B cell (primary cell): ENCODE measurements around the gene HOXD4. TPM values are rescaled to one million over a fixed set of nuclear protein-coding genes. Genes with fewer than 3 reads are reported as not detected.

Experiments
- ATAC-seq: fragments of 200-7000 bp; cut with Tn5 transposase; one replicate; pipeline ENCODE4 v1.10.0; 2021; ENCODE audit warnings: low read depth, mild to moderate bottlenecking, moderate number of reproducible peaks, moderate library complexity
- CTCF ChIA-PET: fragments of 350-600 bp; sonication (Branson Sonifier 250); formaldehyde crosslinking; loops from one replicate; lab custom pipeline; 2021; ENCODE audit warnings: antibody characterized with exemption, inconsistent platforms; lab: Charles Lee
- POLR2A ChIA-PET: fragments of 350-600 bp; sonication (Branson Sonifier 250); formaldehyde crosslinking; loops from one replicate; lab custom pipeline; 2021; ENCODE audit warnings: antibody characterized with exemption; lab: Charles Lee
- DNase-seq: peaks from one replicate; pipeline ENCODE4 v3.0.0; 2013
- H2AFZ ChIP-seq: 2 replicates; pipeline ENCODE4 v1.6.1; 2012; ENCODE audit warnings: mild to moderate bottlenecking, low read depth, low read length; ENCODE audit not compliant: insufficient read depth, poor library complexity, severe bottlenecking
- H3K27ac ChIP-seq, 2 donors: 1 replicate in 1 of 2; 2 replicates in 1 of 2; pipeline ENCODE4 v1.5.1; 2012 to 2013; ENCODE audit warnings: low read length in 2 of 2, mild to moderate bottlenecking in 2 of 2, moderate library complexity in 1 of 2
- H3K27me3 ChIP-seq, 4 experiments: fragments of 200-600 bp in 1 of 4; sonication (generic) in 1 of 4; replicated peaks in 1 of 4; 1 replicate in 2 of 4; 2 replicates in 2 of 4; pipeline versions ENCODE4 v1.6.1 to v1.7.0; 2013 to 2016; ENCODE audit warnings: low read length in 3 of 4, mild to moderate bottlenecking in 2 of 4, mixed read lengths in 1 of 4, moderate library complexity in 1 of 4; ENCODE audit not compliant: insufficient read depth in 4 of 4, control insufficient read depth in 3 of 4; ENCODE audit errors: control extremely low read depth in 1 of 4
- H3K36me3 ChIP-seq, 2 experiments: replicated peaks in 1 of 2; 1 replicate in 1 of 2; 2 replicates in 1 of 2; pipeline versions ENCODE4 v1.6.1 to v1.7.1; 2013; ENCODE audit warnings: low read length in 1 of 2; ENCODE audit not compliant: insufficient read depth in 2 of 2, control insufficient read depth in 1 of 2; ENCODE audit errors: control extremely low read depth in 1 of 2, extremely low read depth in 1 of 2
- H3K4me1 ChIP-seq, 2 donors: fragments of 200-600 bp in 1 of 2; sonication (generic) in 1 of 2; 1 replicate in 1 of 2; 2 replicates in 1 of 2; pipeline versions ENCODE4 v1.5.1 to v1.6.1; 2013 to 2017; ENCODE audit warnings: low read length in 2 of 2; ENCODE audit not compliant: control insufficient read depth in 2 of 2, insufficient read depth in 2 of 2
- H3K4me2 ChIP-seq: replicated peaks from 2 replicates; pipeline ENCODE3; 2012; ENCODE audit warnings: mild to moderate bottlenecking, low read depth, low read length; ENCODE audit not compliant: poor library complexity, severe bottlenecking
- H3K4me3 ChIP-seq, 5 experiments: fragments of 200-600 bp in 1 of 5; sonication (generic) in 1 of 5; 1 replicate in 3 of 5; 2 replicates in 2 of 5; pipeline versions ENCODE4 v1.5.1 to v1.7.0; 2011 to 2016; ENCODE audit warnings: low read length in 4 of 5, mild to moderate bottlenecking in 4 of 5, low read depth in 2 of 5, control low read depth in 1 of 5, moderate library complexity in 1 of 5; ENCODE audit not compliant: insufficient read depth in 1 of 5; ENCODE audit errors: control extremely low read depth in 1 of 5, extremely low read depth in 1 of 5
- H3K79me2 ChIP-seq: fragments of 200-600 bp; sonication (generic); one replicate; pipeline ENCODE4 v1.6.0; 2016; ENCODE audit warnings: low read length; ENCODE audit not compliant: control insufficient read depth, insufficient read depth
- H3K9ac ChIP-seq: fragments of 200-600 bp; sonication (generic); 2 replicates; pipeline ENCODE4 v1.6.1; 2017; ENCODE audit warnings: mild to moderate bottlenecking, low read length, moderate library complexity
- H3K9me3 ChIP-seq, 3 donors: one replicate each; pipeline versions ENCODE4 v1.6.1 to v1.7.1; 2013; ENCODE audit warnings: low read length in 2 of 3; ENCODE audit not compliant: control insufficient read depth in 2 of 3, insufficient read depth in 1 of 3; ENCODE audit errors: control extremely low read depth in 1 of 3
- H4K20me1 ChIP-seq: 2 replicates; pipeline ENCODE4 v1.6.0; 2012; ENCODE audit warnings: mild to moderate bottlenecking, low read length; ENCODE audit not compliant: insufficient read depth, control insufficient read depth, poor library complexity, severe bottlenecking
- H3K27ac Mint-ChIP-seq: one replicate; pipeline ENCODE4 v1.8.0; 2021; ENCODE audit warnings: mixed read lengths
- H3K27me3 Mint-ChIP-seq: one replicate; pipeline ENCODE4 v1.8.0; 2021; ENCODE audit warnings: mixed read lengths
- H3K4me1 Mint-ChIP-seq: one replicate; pipeline ENCODE4 v1.8.0; 2021; ENCODE audit warnings: mixed read lengths
- H3K4me3 Mint-ChIP-seq: one replicate; pipeline ENCODE4 v1.8.0; 2021; ENCODE audit warnings: mixed read lengths
- H3K9me3 Mint-ChIP-seq: one replicate; pipeline ENCODE4 v1.8.0; 2022; ENCODE audit warnings: mixed read lengths; ENCODE audit not compliant: insufficient read depth
- CTCF ChIP-seq: fragments of 200-600 bp; IDR thresholded peaks from one replicate; pipeline ENCODE4 v1.8.0; 2022; ENCODE audit warnings: antibody characterized with exemption, mild to moderate bottlenecking
- EZH2 ChIP-seq: IDR thresholded peaks from 2 replicates; pipeline ENCODE4 v1.6.1; 2012; ENCODE audit warnings: borderline replicate concordance, low read depth, mild to moderate bottlenecking, moderate library complexity, low read length; ENCODE audit not compliant: insufficient read depth, poor library complexity, severe bottlenecking
- WGBS: methylation state at CpG from one replicate; pipeline ENCODE4 v1.1.5; 2013; ENCODE audit warnings: missing lambda C conversion rate; ENCODE audit not compliant: insufficient coverage; 5-methylcytosine and 5-hydroxymethylcytosine counted together
- intact Hi-C: fragments of 100-400 bp; cut with micrococcal nuclease; formaldehyde crosslinking; loops from one replicate; pipeline ENCODE4 v1.10.0; 2022
- polyA plus RNA-seq: library from polyadenylated mRNA; depleted of rRNA; stranded (reverse); fragments of >200 nt; gene quantifications from 2 replicates; pipeline ENCODE4 v1.2.3, GENCODE V29; 2012
- total RNA-seq, 2 donors: library from RNA; stranded (reverse); fragments of 120-200 nt in 1 of 2; gene quantifications; 1 replicate in 1 of 2; 2 replicates in 1 of 2; pipeline versions ENCODE4 v1.2.3 to v1.2.4, GENCODE V29; 2013 to 2022

The HOXD4 gene
- total and polyA plus RNA-seq, 2 donors (not counting 1 experiment from before 2014, with no cell fraction given), result not detected

- 6% methylated on average over 1 of the region's 7 CpGs for WGBS
- Histone ChIP-seq H3K4me2 (no peak overlapping the region), H3K27me3 (peaks cover 0 to 80% (median 58%) of the 10 kb centered on the region in 4 experiments), H3K4me1 (peaks cover 4 to 12% of the 10 kb centered on the region in 2 donors), H3K36me3 (no peaks in the 10 kb centered on the region), H3K79me2 (no peaks in the 10 kb centered on the region), H3K27ac (no peak overlapping the region), H4K20me1 (no peaks in the 10 kb centered on the region), H2AFZ (no peak overlapping the region), H3K9ac (no peak overlapping the region), H3K9me3 (peaks cover 0 to 23% (median 0%) of the 10 kb centered on the region in 3 donors), H3K4me3 (no peak overlapping the region)
- CTCF ChIA-PET, result no interaction called here
- Mint-ChIP-seq H3K4me3 (no peak overlapping the region), H3K27ac (no peak overlapping the region), H3K27me3 (peaks cover 82% of the 10 kb centered on the region), H3K4me1 (peaks cover 9% of the 10 kb centered on the region), H3K9me3 (no peaks in the 10 kb centered on the region)
- intact Hi-C loops, result no loop called here
- ATAC-seq (no peak), DNase-seq (no peak)
- POLR2A ChIA-PET, result no interaction called here
- TF ChIP-seq EZH2, result no peak
- TF ChIP-seq CTCF, result no peak
Observed at GRCh38 chr2:176175709-176176607, 24.6 kb downstream of the HOXD4 start.

GRCh38 chr2:176177580-176178037 is 26.3 kb downstream of the HOXD4 start:
- Histone ChIP-seq H3K4me3 (no peak overlapping the region), H3K27ac (no peak overlapping the region), H4K20me1 (no peaks in the 10 kb centered on the region), H3K4me2 (peak overlapping the region; percentile 30), H3K4me1 (peaks cover 4 to 12% of the 10 kb centered on the region in 2 donors), H3K36me3 (no peaks in the 10 kb centered on the region), H3K27me3 (peaks cover 0 to 66% (median 58%) of the 10 kb centered on the region in 4 experiments), H3K79me2 (no peaks in the 10 kb centered on the region), H3K9me3 (peaks cover 0 to 11% (median 0%) of the 10 kb centered on the region in 3 donors), H2AFZ (no peak overlapping the region), H3K9ac (no peak overlapping the region)
- ATAC-seq (no peak), DNase-seq (no peak)
- Mint-ChIP-seq H3K4me1 (peaks cover 9% of the 10 kb centered on the region), H3K27me3 (peaks cover 82% of the 10 kb centered on the region), H3K4me3 (no peak overlapping the region), H3K27ac (no peak overlapping the region), H3K9me3 (no peaks in the 10 kb centered on the region)
- intact Hi-C loops, result no loop called here
- POLR2A ChIA-PET, result no interaction called here
- no peak for TF ChIP-seq EZH2
- TF ChIP-seq CTCF, result no peak
- CTCF ChIA-PET, result no interaction called here
- WGBS, result 11% methylated on average over 10 of the region's 12 CpGs
